ENCODE measurements around the gene RTF2.

DNA sequence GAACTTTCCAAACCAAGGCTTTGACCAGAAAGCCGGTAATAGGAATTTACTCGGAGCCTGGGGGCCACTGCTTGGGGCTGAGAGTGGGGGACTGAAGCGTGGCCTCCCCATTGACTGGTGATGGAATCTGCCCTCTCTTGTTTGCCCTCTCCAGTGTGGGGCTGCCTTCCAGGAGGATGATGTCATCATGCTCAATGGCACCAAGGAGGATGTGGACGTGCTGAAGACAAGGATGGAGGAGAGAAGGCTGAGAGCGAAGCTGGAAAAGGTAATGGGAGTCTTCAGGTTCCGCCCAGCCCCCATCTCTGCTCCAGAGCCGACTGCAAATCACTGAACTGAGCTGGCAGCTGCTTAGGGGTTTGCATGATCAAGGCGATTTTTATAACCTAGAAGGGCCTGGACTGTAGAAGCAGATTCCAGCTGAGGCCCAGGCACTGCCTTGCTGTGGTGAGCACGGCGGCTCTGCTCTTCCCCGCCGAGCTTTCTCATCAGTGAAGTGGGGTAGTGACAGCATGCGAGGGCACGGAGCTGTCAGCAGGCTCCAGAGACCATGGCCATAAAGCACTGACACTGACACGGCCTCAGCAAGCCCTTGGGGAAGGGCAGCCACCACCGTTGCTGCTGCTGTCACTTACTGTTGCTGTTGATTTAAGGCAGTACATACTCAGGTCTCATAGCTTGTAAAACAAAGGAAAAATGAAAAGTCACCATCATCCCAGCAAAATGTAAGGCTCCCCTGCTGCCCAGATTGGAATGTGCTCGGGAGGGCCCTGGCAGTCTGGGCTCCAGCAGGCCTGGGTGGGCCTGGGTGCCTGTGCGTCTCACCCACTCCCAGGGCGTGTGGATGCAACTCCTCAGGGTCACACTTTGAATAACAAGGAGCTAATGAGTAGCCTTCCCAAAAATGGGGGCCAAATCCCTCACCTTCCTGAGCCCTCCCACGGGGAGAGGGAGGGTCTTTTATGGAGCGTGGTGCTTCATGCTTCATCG, 45.0 kb downstream of the RTF2 start:
- TF ChIP-seq, protein P1, sequence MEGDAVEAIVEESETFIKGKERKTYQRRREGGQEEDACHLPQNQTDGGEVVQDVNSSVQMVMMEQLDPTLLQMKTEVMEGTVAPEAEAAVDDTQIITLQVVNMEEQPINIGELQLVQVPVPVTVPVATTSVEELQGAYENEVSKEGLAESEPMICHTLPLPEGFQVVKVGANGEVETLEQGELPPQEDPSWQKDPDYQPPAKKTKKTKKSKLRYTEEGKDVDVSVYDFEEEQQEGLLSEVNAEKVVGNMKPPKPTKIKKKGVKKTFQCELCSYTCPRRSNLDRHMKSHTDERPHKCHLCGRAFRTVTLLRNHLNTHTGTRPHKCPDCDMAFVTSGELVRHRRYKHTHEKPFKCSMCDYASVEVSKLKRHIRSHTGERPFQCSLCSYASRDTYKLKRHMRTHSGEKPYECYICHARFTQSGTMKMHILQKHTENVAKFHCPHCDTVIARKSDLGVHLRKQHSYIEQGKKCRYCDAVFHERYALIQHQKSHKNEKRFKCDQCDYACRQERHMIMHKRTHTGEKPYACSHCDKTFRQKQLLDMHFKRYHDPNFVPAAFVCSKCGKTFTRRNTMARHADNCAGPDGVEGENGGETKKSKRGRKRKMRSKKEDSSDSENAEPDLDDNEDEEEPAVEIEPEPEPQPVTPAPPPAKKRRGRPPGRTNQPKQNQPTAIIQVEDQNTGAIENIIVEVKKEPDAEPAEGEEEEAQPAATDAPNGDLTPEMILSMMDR (conservative IDR thresholded peaks at IDR 0.05), result no peak
- no peak for TF ChIP-seq ZFX (IDR thresholded peaks at IDR 0.05)

Data from C4-2B (cell line).